NCI-H524 (cell line): Measurements from ENCODE around the gene FAM89B.

Experiments used
- DNase-seq, 2 experiments: peaks; one replicate each; lab custom pipeline; 2025; lab: John Stamatoyannopoulos, UW

Gene FAM89B

GRCh38 chr11:65538915-65539743 is 33.2 kb upstream of the FAM89B start:
- no peak for DNase-seq

- DNase-seq = no peak
Observed at GRCh38 chr11:65539744-65540289, 32.5 kb upstream of the FAM89B start.

- DNase-seq = peak; percentile 18 to 58
Observed at GRCh38 chr11:65540290-65541092, 31.8 kb upstream of the FAM89B start.

DNA sequence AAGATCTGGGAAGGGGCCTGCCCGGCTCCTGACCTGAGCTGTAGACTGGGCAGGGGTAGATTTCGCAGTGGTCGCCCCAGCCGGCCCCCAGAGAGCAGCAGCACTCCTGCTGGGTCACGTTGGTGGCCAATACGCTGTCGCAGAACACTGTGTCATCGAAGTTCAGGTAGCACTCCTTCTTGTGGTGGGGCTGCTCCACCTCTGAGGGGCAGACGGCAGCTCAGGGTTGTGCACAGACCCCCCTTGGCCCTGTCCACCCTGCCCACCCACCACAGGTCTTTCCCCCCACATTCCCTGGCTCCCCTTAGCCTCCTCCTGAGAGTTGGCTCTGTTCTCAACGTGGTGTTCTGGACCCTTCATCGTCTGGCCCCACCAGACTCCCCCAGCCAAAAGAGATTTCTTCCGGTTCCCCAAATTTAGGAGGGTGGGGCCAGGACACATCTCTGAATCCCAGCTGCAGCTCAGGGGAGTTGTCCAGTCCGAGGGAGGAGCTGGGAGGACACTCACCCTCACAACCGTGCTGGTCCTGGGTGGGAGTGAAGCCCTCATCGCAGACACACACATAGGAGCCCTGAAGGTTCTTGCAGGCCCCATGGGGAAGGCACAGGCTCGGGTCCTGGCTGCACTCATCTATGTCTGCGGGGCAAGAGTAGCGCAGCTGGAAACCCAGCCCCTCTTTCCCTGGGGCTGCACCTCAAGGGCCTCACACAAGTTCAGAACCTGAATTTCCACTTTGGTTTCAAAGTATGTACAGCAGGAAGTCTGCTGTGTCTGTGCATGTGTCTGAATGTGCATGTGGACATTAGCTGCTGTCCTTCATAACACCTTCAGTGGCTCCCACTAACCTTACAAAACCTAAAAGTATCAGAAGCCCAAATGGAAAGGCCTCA is 31.0 kb upstream of the FAM89B start:
- no peak for DNase-seq

DNA sequence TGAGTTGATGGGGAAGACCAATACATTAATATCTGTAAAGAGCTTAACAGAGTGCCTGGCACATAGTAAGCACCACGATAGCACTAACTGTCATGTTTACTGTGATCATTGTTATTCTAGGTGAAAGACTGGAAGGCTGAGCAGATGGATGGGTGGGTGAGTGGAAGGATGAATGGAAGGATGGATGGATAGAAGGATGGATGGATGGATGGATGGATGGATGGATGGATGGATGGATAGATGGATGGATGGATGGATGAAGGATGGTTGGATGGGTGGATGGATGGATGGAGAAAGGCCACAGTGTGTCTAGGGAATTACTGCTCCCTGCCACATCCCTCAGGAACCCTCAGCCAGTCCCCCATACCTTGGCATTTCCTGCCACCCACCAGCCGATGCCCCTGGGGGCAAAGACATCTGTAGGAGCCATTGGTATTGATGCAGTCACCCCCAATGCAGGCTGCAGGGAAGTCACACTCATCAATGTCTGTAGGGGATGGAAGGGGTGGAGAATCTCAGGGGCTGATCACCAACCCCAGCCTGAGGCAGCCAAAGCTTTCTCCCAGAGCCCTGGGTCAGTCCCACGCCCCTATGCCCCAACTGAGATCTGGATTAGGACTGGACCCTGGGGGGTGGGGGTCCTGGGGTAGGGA is 29.5 kb upstream of the FAM89B start:
- no peak for DNase-seq

DNA sequence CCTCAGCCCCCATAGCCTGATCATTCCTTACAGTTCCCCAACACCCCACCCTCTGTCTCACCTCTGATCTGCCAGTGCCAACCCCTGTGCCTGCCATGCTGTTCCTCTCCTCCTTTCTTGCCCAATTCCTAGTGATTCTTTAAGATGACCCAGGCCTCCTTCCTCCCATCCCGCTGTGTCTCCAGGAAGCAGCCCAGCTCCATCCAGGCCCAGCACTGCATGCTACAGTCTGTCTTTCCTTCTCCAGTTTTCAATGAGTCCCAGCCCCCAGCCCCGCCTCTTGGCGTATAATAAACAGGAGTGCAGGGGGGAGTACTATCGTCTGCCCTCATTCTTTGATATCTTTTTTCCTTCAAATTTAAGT is 26.5 kb upstream of the FAM89B start:
- DNase-seq = no peak

DNA sequence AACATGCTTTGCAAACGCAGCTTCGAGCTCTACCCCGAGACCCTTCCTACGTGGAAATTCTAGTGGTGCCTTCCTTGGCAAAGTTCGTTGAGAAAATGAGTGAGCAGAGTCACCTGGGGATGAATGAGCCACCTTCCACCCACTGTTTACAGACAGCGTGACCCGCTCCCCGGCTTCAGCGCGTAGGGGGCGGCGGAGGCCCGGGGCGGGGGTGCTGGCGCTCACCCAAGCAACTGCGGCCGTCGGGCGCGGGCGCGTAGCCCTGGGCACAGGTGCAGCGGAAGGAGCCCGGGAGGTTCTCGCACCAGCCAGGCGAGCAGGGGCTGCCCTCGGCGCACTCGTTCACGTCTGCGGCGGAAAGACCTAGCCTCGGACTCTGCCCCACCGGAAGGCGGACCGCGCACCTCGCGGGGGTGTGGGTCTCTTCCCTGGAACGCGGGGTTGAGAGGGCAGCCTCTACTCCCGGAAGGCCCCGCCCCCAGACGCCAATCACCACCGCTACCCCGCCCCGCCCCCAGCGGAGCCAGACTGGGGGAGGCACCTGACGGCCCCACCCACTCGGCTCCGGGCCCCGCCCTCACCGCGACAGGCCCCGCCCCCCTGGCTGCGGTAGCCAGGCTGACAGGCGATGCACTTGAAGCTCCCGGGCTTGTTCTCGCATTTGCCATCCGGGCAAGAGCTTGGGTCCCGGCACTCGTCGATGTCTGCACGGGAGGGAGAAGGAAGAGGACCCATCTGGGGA is 25.9 kb upstream of the FAM89B start:
- peak in 1 of 2 experiments; percentile 43 for DNase-seq

DNA sequence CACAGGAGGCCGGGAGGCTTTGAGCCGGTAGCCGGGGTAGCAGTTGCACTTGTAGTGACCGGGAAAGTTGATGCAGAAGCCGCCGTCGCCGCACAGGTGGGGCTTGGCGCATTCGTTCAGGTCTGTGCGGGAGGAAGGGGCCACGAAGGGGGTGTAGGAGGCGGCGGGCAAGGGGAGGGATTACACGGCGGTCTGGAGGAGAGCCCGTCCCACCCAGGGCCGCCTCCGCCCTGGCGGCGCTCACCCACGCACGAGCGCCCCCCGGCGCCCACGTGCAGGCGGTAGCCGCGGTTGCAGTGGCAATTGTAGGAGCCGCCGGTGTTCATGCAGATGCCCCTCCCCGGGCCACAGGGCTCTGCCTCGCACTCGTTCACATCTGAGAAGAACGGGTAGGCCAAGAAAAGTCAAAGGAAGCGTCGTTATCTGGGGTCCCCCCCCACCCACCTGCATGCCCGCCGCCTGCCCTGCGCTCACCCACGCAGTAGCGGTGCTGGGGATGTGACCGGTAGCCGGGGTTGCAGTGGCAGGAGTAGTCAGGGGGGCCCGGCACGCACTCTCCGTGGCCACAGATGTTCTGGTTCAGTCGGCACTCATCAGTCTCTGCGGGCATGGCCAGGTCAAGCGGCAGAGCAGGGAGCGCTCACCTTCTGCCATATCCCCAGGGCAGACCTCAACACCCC is 24.8 kb upstream of the FAM89B start:
- no peak for DNase-seq

GRCh38 chr11:65548395-65548794 is 23.9 kb upstream of the FAM89B start:
- no peak for DNase-seq

- no peak for DNase-seq
Observed at GRCh38 chr11:65549096-65549495, 23.2 kb upstream of the FAM89B start.

DNA sequence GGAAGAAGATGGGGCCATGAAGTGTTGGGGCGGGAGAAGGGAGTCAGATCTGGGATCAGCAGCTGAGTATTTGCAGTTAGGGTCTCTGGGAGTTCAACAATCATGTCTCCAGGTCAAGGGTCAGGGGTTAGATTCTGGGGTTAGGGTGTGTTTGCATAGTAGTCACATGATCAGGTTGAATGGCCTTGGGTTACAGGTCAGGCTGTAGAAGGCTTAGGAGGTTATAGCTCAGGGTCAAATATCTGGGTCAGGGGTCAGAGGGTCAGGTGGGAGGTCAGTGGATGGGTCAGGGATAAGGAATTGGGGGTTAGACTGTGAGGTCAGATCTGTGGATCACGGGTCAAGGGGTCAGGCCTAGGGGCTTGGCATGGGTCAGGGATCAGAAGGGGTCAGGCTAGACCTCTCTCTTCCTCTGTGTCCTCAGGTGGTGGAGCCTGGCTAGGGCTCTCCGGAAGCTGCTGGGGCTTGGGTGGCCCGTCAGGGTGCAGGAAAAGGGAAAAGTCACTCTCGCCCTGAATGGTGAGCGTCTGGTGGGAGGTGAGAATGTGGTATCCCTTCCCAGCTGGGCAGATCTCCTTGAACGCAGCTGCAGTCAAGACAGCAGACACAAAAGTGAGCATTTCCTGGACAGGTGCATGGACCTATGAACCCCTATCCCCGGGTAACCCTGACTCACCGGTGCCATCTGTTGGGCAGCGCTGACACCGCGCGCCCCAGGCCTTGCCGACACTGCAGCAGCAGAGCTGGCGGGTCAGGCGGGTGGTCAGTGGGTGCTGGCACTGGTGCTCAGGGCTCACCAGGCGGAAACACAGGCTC is 20.6 kb upstream of the FAM89B start:
- peak in 1 of 2 experiments; percentile 46 for DNase-seq

GRCh38 chr11:65552388-65552951 is 19.9 kb upstream of the FAM89B start:
- no peak for DNase-seq

GRCh38 chr11:65553301-65554001 is 18.9 kb upstream of the FAM89B start:
- DNase-seq = peak in 1 of 2 experiments; percentile 25

GRCh38 chr11:65554057-65554818 is 18.1 kb upstream of the FAM89B start:
- DNase-seq = no peak

- no peak for DNase-seq
Observed at GRCh38 chr11:65554842-65555430, 17.4 kb upstream of the FAM89B start.

GRCh38 chr11:65555693-65556231 is 16.6 kb upstream of the FAM89B start:
- DNase-seq = no peak
